Cerebellar cortex (tissue), 1 donor: ENCODE measurements around the gene SPIB.

ENCODE experiments used
- DNase-seq: peaks from one replicate; pipeline ENCODE4 v3.0.0-alpha.2; 2015; ENCODE audit warnings: low spot score

Gene SPIB

GRCh38 chr19:50419022-50419579 is 363 bp downstream of the SPIB start:
- DNase-seq: no peak

GRCh38 chr19:50419580-50420035 is 870 bp downstream of the SPIB start:
- DNase-seq: no peak

GRCh38 chr19:50420127-50420526 is 1.4 kb downstream of the SPIB start:
- no peak for DNase-seq

- no peak for DNase-seq
These were observed 2.1 kb downstream of the SPIB start for GRCh38 chr19:50420808-50421207.

- DNase-seq: no peak
These were observed 3.9 kb downstream of the SPIB start for GRCh38 chr19:50422397-50423278.

- no peak for DNase-seq
These were observed 4.8 kb downstream of the SPIB start for GRCh38 chr19:50423279-50424113.

- no peak for DNase-seq
These were observed 6.8 kb downstream of the SPIB start for GRCh38 chr19:50425581-50425980.

GRCh38 chr19:50427318-50427925 is 8.7 kb downstream of the SPIB start:
- no peak for DNase-seq

- DNase-seq: peak; percentile 27
These were observed 9.3 kb downstream of the SPIB start for GRCh38 chr19:50427997-50428425.

- no peak for DNase-seq
These were observed 10.2 kb downstream of the SPIB start for GRCh38 chr19:50428772-50429463.

- DNase-seq: no peak
These were observed 12.2 kb downstream of the SPIB start for GRCh38 chr19:50430888-50431342.

GRCh38 chr19:50431343-50432220 is 12.8 kb downstream of the SPIB start:
- DNase-seq: peak; percentile 76

GRCh38 chr19:50432221-50433028 is 13.7 kb downstream of the SPIB start, which contains the start of gene MYBPC2:
MYBPC2 (plus strand) TSS chr19:50432892; CDS start chr19:50432954, 62 bp downstream.
- DNase-seq: no peak

GRCh38 chr19:50433201-50434180 is 14.8 kb downstream of the SPIB start:
- DNase-seq: no peak

GRCh38 chr19:50434525-50434924 is 15.8 kb downstream of the SPIB start:
- DNase-seq: no peak

GRCh38 chr19:50435221-50435620 is 16.5 kb downstream of the SPIB start:
- DNase-seq: no peak

- DNase-seq: no peak
These were observed 16.9 kb downstream of the SPIB start for GRCh38 chr19:50435627-50436026.

- DNase-seq: no peak
These were observed 19.2 kb downstream of the SPIB start for GRCh38 chr19:50437862-50438449.
